GM18519 (cell line): ENCODE results near the gene STAB2.

Source experiments
- ATAC-seq: cut with Tn5 transposase; IDR thresholded peaks from one replicate; pipeline ENCODE4 v1.9.1; 2021; ENCODE audit warnings: mild to moderate bottlenecking, moderate library complexity; ENCODE audit not compliant: unreplicated experiment, low FRiP score

Gene STAB2

GRCh38 chr12:103687253-103687652 is 100.2 kb downstream of the STAB2 start:
- no peak for ATAC-seq

DNA sequence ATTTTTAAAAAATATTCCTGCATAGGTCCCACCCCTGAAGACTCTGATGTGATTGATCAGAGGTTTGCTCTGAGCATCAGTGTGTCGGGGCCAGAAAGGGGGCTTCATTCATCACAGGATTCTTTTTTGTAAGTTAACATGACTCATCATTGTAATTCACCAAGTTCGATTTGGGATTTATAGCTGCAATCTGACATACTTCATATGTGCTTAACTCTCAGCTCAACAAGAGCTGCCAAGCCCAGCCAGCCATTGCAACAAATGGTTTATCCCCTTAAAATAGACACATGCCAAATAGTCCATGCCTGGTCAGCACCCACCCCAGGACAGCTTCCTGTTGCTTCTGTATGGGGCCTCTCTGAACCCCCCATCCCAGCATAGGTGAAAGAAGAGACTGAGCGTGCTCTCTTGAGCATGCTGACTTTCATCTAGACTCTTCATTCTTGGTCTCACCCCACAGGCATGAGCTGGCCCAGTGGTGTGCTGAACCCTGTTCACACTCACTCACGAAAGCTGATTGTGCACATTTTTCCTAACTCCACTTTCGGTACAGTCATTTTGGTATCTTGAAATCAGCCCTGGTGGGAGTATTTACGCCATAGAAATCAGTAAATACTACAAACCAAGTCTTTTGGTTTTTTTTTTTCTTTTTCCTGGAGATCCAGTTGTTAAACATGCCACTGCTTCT is 101.4 kb downstream of the STAB2 start:
- no peak for ATAC-seq

DNA sequence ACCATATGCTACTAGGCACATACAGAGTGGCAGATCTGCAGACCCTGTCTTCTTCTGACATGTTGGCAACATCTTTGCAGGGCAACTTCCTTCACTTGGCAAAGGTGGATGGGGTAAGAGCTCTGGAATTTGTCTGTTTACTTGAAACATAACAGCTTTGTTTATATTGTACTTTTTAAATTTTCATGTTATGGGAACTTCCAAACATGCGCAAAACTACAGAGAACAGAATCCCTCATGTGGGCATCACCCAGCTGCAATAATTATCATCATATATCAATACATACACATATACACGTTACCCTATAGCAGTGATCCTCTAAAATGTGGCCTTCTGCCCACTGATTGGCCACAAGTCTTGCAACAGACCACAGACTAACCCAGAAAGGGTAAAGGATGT is 103.4 kb downstream of the STAB2 start:
- ATAC-seq: no peak

- ATAC-seq: no peak
These were observed 104.0 kb downstream of the STAB2 start for GRCh38 chr12:103691063-103691462.

DNA sequence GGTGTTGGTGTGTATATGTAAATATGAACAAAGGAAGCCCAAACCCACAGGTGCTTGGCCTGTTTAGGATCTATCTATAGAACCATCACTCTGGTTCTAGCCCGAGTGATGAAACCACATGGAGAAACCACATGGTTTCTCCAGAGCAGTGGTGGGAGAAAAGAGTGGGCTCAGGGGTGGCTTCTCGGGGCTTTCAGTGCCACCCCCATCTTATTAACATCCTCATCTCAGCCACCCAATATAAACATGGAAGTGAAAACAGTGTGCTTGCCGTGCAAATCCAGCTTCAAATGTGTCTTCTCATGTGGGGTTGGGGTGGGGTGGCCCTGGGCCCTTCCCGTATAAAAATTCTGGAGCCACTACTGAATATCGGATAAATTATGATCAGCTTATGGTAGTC is 109.0 kb downstream of the STAB2 start:
- no peak for ATAC-seq

- no peak for ATAC-seq
These were observed 111.1 kb downstream of the STAB2 start for GRCh38 chr12:103697971-103698751.

GRCh38 chr12:103698752-103699560 is 111.9 kb downstream of the STAB2 start:
- no peak for ATAC-seq

DNA sequence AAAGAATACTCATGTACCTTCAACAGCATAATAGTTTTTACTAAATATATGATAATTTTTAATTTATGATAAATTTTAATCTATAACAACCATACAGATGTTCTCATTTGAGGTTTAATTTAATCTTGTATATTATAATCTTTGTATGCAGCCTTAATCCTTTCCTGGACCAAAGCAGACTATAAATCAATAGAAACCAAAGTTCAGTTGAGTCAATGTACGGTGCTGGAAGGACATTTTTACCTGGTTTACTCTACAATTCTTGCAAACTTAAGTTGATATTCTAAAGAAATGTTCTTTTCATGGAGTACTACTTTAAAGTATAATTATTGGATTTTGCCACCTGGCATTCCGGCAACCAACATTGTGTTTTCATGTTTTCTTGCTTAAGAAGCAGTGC is 118.0 kb downstream of the STAB2 start:
- no peak for ATAC-seq

GRCh38 chr12:103705927-103706326 is 118.9 kb downstream of the STAB2 start:
- no peak for ATAC-seq

- no peak for ATAC-seq
These were observed 120.4 kb downstream of the STAB2 start for GRCh38 chr12:103707446-103707845.

DNA sequence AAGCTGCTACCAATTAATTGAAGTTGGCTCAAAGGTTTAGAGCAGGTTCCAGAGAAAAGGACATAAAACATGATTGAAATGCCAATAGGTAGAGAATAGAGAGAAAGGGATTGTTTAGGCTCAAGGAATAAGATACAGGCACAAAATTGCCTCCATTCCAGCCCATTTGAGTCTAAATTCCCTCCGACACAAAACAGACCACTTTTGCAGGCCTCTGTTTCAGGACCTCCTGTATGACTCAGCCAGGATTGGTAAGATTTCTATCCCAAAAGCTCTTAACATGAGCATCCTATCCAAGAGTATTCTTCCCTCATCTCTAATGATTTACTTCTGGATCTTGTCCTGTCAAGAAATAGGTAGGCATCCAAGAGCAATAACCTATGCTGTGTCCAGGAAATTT is 123.5 kb downstream of the STAB2 start:
- no peak for ATAC-seq

DNA sequence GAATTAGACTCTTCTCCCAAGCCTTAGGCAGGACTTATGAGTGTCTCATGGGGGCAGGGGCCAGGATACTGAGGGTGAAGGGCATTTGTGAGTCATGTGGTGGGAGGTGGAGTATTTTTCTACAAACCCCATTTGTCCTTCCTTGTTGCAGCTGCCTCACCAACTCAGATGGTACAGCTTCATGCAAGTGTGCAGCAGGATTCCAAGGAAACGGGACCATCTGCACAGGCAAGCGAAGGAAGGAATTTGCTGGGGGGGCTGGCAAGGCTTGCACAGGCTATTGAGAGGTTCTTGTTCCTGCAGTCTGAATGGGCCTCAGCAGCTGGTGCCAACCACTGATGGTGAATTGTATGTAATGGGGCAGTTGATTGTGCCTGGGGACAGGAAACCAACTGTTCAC is 125.1 kb downstream of the STAB2 start:
- no peak for ATAC-seq

GRCh38 chr12:103715494-103715893 is 128.4 kb downstream of the STAB2 start:
- no peak for ATAC-seq

- ATAC-seq: no peak
These were observed 129.6 kb downstream of the STAB2 start for GRCh38 chr12:103716517-103717196.

DNA sequence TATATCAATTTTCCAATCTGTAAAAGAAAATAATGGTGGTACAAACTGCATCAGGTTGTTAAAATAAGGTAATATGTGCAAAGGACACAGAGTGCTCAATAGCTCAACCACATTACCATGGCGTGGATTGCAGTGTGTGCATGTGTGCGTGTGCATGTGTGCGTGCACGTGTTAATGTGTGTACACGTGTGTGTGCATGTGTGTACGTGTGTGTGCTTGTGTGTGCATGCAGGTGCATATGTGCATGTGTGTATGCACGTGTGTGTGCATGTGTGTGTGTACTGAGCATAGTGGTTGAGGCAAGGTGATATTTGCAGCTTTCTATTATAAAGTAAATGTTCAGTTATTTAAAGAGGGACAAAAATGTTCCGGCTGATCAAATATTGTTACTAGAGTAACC is 138.3 kb downstream of the STAB2 start:
- no peak for ATAC-seq

GRCh38 chr12:103727638-103728037 is 140.6 kb downstream of the STAB2 start:
- ATAC-seq: no peak

GRCh38 chr12:103728323-103728722 is 141.2 kb downstream of the STAB2 start:
- no peak for ATAC-seq

DNA sequence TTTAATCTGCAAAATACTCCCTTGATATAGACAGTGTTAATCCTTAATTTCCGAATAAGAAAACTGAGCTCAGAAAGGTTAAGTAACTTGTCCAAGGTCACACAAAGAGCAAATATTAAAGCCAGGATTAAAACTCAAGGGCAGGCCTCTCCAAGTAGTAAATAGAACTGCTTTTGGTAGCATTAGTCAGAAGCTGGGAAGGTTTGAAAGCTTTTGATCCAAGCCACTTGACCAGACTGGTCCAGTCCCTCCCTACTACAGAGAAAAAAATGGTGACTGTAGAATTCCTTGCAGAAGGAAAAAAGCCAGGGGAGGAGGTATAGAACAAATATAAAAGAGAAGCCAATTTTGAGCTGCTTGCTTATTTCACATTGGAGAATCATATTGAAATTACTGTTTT is 142.4 kb downstream of the STAB2 start:
- ATAC-seq: no peak

DNA sequence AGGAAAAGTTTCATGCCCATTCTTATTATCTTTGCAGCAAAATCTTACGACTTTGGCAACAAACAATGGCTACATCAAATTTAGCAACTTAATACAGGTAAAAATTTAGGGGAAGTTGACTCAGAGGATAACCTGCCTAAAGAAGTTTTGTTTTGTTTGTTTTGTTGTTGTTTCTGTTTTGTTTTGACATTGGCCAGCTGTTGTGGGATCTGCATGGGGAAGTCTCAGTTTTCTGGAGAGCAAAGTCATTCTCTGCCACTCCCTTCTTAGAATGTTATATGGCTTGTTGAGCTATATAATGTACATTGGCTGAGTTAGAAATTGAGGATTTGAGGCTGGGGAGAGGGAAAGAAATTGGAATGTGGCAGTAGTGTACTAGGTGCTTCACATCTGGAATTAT is 144.5 kb downstream of the STAB2 start:
- no peak for ATAC-seq

DNA sequence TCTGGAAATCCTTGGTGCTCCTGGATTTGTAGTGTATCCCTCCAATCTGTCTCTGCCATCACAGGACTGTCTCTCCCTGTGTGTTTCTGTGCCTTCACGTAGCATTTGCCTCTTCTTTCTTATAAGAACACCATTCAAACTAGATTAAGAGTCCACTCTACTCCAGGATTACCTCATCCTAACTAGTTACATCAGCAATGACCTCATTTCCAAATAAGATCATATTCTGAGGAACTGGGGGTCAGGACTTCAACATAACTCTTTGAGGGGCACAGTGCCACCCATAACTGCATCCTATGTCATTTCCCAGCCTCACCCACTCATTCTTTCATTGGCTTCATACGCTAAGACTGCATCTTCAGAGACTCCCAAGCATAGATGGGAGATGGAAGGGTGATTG is 147.8 kb downstream of the STAB2 start:
- ATAC-seq: no peak

DNA sequence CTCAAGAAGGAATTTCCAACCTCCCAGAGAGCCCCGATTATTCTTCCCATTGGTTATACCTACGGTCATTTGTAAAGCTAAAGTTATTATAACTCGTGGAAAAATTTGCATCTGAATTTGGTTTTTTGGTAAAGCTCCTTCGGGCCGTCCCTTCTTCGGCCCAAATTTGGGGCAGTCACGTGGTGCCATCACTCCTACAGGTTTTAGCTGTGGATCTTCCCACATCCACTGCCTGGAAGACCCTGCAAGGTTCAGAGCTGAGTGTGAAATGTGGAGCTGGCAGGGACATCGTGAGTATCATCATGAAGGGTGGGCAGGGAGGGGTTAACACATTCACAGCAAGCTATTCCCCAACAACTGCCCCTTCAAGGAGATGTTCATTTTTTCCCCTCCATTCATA is 148.2 kb downstream of the STAB2 start:
- ATAC-seq: no peak
